ENCODE data around the gene BCL2L15.

DNA sequence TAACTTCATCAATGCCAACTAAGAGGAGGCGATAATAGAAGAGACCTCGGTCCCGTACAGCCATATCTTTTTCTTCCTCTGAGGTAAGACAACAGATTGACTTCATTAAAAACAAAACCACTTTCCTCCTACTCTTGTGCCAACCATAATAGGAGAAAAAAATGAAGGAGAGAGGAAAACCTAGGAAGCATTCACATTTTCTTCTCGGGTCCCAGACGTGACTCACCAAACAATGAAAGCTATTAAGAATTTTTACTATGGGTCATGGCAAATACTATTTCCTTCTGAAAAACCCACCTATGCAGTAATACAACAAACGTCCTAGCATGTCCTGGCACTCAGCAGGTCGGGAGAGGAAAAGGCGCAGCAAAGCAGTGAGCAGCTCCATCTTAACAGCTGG, 8.6 kb upstream of the BCL2L15 start:
- TF ChIP-seq, protein P1, sequence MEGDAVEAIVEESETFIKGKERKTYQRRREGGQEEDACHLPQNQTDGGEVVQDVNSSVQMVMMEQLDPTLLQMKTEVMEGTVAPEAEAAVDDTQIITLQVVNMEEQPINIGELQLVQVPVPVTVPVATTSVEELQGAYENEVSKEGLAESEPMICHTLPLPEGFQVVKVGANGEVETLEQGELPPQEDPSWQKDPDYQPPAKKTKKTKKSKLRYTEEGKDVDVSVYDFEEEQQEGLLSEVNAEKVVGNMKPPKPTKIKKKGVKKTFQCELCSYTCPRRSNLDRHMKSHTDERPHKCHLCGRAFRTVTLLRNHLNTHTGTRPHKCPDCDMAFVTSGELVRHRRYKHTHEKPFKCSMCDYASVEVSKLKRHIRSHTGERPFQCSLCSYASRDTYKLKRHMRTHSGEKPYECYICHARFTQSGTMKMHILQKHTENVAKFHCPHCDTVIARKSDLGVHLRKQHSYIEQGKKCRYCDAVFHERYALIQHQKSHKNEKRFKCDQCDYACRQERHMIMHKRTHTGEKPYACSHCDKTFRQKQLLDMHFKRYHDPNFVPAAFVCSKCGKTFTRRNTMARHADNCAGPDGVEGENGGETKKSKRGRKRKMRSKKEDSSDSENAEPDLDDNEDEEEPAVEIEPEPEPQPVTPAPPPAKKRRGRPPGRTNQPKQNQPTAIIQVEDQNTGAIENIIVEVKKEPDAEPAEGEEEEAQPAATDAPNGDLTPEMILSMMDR (IDR thresholded peaks at IDR 0.05; ENCODE audit: low read depth, low read length): no peak
- no peak for TF ChIP-seq POLR2A (IDR thresholded peaks at IDR 0.05; ENCODE audit: extremely low read depth, insufficient read length)
- TF ChIP-seq MYC (IDR thresholded peaks at IDR 0.05; ENCODE audit: low read depth, low read length): no peak
